H1 (cell line): ENCODE measurements around the gene DPEP2NB.
A peak's percentile ranks its signal among the peaks of the same experiment; 100 is the strongest.

Experiments used
- ATF2 ChIP-seq: IDR thresholded peaks from 2 replicates; pipeline ENCODE4 v1.6.1; 2012; ENCODE audit warnings: low read length, inconsistent platforms
- BACH1 ChIP-seq: IDR thresholded peaks from 2 replicates; pipeline ENCODE4 v1.6.1; 2012; ENCODE audit warnings: low read length, improper control_type of control experiment
- CHD2 ChIP-seq: IDR thresholded peaks from 2 replicates; pipeline ENCODE4 v1.6.1; 2012; ENCODE audit warnings: low read length, improper control_type of control experiment
- CTCF ChIP-seq, 3 experiments: IDR thresholded peaks; 1 replicate in 2 of 3; 2 replicates in 1 of 3; pipeline versions ENCODE4 v1.5.1 to v1.6.1; 2011; ENCODE audit warnings: low read length in 3 of 3, mild to moderate bottlenecking in 3 of 3, inconsistent platforms in 2 of 3, low read depth in 1 of 3, moderate library complexity in 1 of 3; ENCODE audit not compliant: insufficient read depth in 1 of 3; ENCODE audit errors: control extremely low read depth in 1 of 3
- EGR1 ChIP-seq: IDR thresholded peaks from 2 replicates; pipeline ENCODE4 v1.6.1; 2011; ENCODE audit warnings: low read depth, low read length, borderline replicate concordance
- EP300 ChIP-seq, 2 experiments: IDR thresholded peaks; 1 replicate in 1 of 2; 2 replicates in 1 of 2; pipeline ENCODE4 v1.6.1; 2011 to 2012; ENCODE audit warnings: low read depth in 2 of 2, low read length in 2 of 2, mild to moderate bottlenecking in 2 of 2, borderline replicate concordance in 1 of 2, inconsistent platforms in 1 of 2, moderate library complexity in 1 of 2
- HDAC2 ChIP-seq, 2 experiments: fragments of 300-600 bp in 1 of 2; sonication (generic) in 1 of 2; IDR thresholded peaks; 2 replicates each; pipeline ENCODE4 v1.6.1; 2011 to 2012; ENCODE audit warnings: low read depth in 2 of 2, low read length in 2 of 2, mild to moderate bottlenecking in 2 of 2, moderate library complexity in 2 of 2, borderline replicate concordance in 1 of 2, inconsistent platforms in 1 of 2
- NANOG ChIP-seq: IDR thresholded peaks from 2 replicates; pipeline ENCODE4 v1.6.1; 2011; ENCODE audit warnings: low read length, low read depth, mild to moderate bottlenecking, inconsistent platforms; ENCODE audit not compliant: insufficient read depth, poor library complexity, severe bottlenecking
- POLR2A ChIP-seq, 2 experiments: IDR thresholded peaks; 1 replicate in 1 of 2; 2 replicates in 1 of 2; pipeline ENCODE4 v1.6.1; 2011; ENCODE audit warnings: low read depth in 2 of 2, low read length in 2 of 2, mild to moderate bottlenecking in 2 of 2; ENCODE audit errors: control extremely low read depth in 1 of 2
- POLR2AphosphoS5 ChIP-seq: IDR thresholded peaks from 2 replicates; pipeline ENCODE4 v1.6.1; 2011; ENCODE audit warnings: low read depth, low read length
- RAD21 ChIP-seq, 2 experiments: IDR thresholded peaks in 1 of 2; conservative IDR thresholded peaks in 1 of 2; 2 replicates each; pipeline ENCODE4 v1.6.1; 2011; ENCODE audit warnings: low read depth in 2 of 2, low read length in 2 of 2, improper control_type of control experiment in 1 of 2, inconsistent platforms in 1 of 2, mild to moderate bottlenecking in 1 of 2, moderate library complexity in 1 of 2
- YY1 ChIP-seq: IDR thresholded peaks from 2 replicates; pipeline ENCODE4 v1.6.1; 2011; ENCODE audit warnings: low read depth, mild to moderate bottlenecking, low read length

- TF ChIP-seq YY1 (no peak), CHD2 (no peak), POLR2A (IDR thresholded peaks at IDR 0.05; ENCODE audit: control extremely low read depth in 1 of 2, low read depth in 2 of 2, low read length in 2 of 2) (no peak), ATF2 (no peak), CTCF (IDR thresholded peaks at IDR 0.05; ENCODE audit: control extremely low read depth in 1 of 3, insufficient read depth in 1 of 3, low read depth in 1 of 3, low read length in 3 of 3) (peak; percentile 74 to 88 (median 81)), BACH1 (no peak), POLR2AphosphoS5 (no peak), EGR1 (no peak), EP300 (IDR thresholded peaks at IDR 0.05; ENCODE audit: borderline replicate concordance in 1 of 2, low read depth in 2 of 2, low read length in 2 of 2) (no peak), HDAC2 (IDR thresholded peaks at IDR 0.05; ENCODE audit: borderline replicate concordance in 1 of 2, low read depth in 2 of 2, low read length in 2 of 2) (no peak), RAD21 (IDR thresholded peaks at IDR 0.05 in 1 of 2, conservative IDR thresholded peaks at IDR 0.05 in 1 of 2; ENCODE audit: low read depth in 2 of 2, low read length in 2 of 2) (peak; percentile 70 to 80), NANOG (no peak)
Observed at GRCh38 chr16:68064791-68065365, 49.2 kb upstream of the DPEP2NB start.
